HL-60 (cell line): Measurements from ENCODE around the gene LIN9.

ENCODE experiments used
- CTCF ChIP-seq: IDR thresholded peaks from one replicate; pipeline ENCODE4 v1.5.1; 2011; ENCODE audit warnings: low read length, control low read depth, inconsistent platforms; ENCODE audit not compliant: insufficient read depth
- POLR2AphosphoS5 ChIP-seq: IDR thresholded peaks from 2 replicates; pipeline ENCODE4 v1.6.1; 2012; ENCODE audit warnings: low read depth
- REST ChIP-seq: IDR thresholded peaks from 2 replicates; pipeline ENCODE4 v1.6.1; 2012; ENCODE audit warnings: low read depth; ENCODE audit not compliant: insufficient replicate concordance

- TF ChIP-seq CTCF (no peak), POLR2AphosphoS5 (no peak), REST (no peak)
Observed at GRCh38 chr1:226351709-226352108, 42.7 kb upstream of the LIN9 start.
